ENCODE data around the gene KIFBP. TPM values are rescaled to one million over a fixed set of nuclear protein-coding genes. Genes with fewer than 3 reads are reported as not detected.

The KIFBP gene
- polyA plus RNA-seq, 1 of the 3 experiments (the other 2 are of a cell fraction): 16.9 TPM

GRCh38 chr10:69018613-69019012 is 30.0 kb downstream of the KIFBP start:
- 77% methylated on average over 3 of the region's 3 CpGs for WGBS (ENCODE audit: low lambda C conversion rate)
- no peak for DNase-seq
- CTCF ChIA-PET: interaction anchor here (0.8 to 2.0 kb wide), 3 partner anchors 11 to 780 kb away, joined by 3 to 5 read pairs (median 4); no protein-coding TSS in a partner anchor

More at GRCh38 chr10:69018613-69019012, 30.0 kb downstream of the KIFBP start:
- H3K9me2 ChIP-seq: no peaks in the 10 kb centered on the region
- H3K9me3 ChIP-seq: no peaks in the 10 kb centered on the region
- H3K4me1 ChIP-seq (ENCODE audit: control insufficient read depth in 1 of 2, insufficient read depth in 2 of 2, low read depth in 1 of 2, low read length in 1 of 2): no peaks in the 10 kb centered on the region
- no peaks in the 10 kb centered on the region for H4K20me1 ChIP-seq (ENCODE audit: insufficient read depth)
- H3K36me3 ChIP-seq (replicated peaks in 1 of 2; ENCODE audit: control insufficient read depth in 1 of 2, insufficient read depth in 2 of 2, low read length in 1 of 2): peaks cover 20% of the 10 kb centered on the region in 2 experiments
- no peak overlapping the region for H3K9ac ChIP-seq
- POLR2A ChIA-PET: no interaction called here
- H3K27me3 ChIP-seq (ENCODE audit: insufficient read depth): no peaks in the 10 kb centered on the region
- no peaks in the 10 kb centered on the region for H3K79me2 ChIP-seq (ENCODE audit: insufficient read depth)
- H3F3A ChIP-seq (replicated peaks; ENCODE audit: insufficient read depth): peaks cover 3% of the 10 kb centered on the region
- no peak overlapping the region for H2AFZ ChIP-seq (ENCODE audit: low read depth)
- no peak overlapping the region for H3K4me3 ChIP-seq (ENCODE audit: low read depth in 2 of 2, low read length in 1 of 2)
- H3K27ac ChIP-seq (ENCODE audit: low read depth in 2 of 2, low read length in 1 of 2): no peak overlapping the region
- H3K4me2 ChIP-seq: no peak overlapping the region
- TF ChIP-seq FOSL2 (IDR thresholded peaks at IDR 0.05; ENCODE audit: borderline replicate concordance, low read depth): no peak
- TF ChIP-seq RFX5 (IDR thresholded peaks at IDR 0.05; ENCODE audit: low read length): no peak
- no peak for TF ChIP-seq CTCF (IDR thresholded peaks at IDR 0.05)
- TF ChIP-seq RXRA (IDR thresholded peaks at IDR 0.05; ENCODE audit: borderline replicate concordance, low read depth): no peak
- no peak for TF ChIP-seq PBX3 (IDR thresholded peaks at IDR 0.05)
- TF ChIP-seq EP300 (IDR thresholded peaks at IDR 0.05; ENCODE audit: borderline replicate concordance in 1 of 2, low read depth in 1 of 2, low read length in 1 of 2): no peak
- TF ChIP-seq RAD21 (IDR thresholded peaks at IDR 0.05; ENCODE audit: low read length): no peak
- no peak for TF ChIP-seq YY1 (IDR thresholded peaks at IDR 0.05; ENCODE audit: low read depth)
- no peak for TF ChIP-seq ZBTB33 (IDR thresholded peaks at IDR 0.05; ENCODE audit: borderline replicate concordance, low read depth)
- TF ChIP-seq, protein P1, sequence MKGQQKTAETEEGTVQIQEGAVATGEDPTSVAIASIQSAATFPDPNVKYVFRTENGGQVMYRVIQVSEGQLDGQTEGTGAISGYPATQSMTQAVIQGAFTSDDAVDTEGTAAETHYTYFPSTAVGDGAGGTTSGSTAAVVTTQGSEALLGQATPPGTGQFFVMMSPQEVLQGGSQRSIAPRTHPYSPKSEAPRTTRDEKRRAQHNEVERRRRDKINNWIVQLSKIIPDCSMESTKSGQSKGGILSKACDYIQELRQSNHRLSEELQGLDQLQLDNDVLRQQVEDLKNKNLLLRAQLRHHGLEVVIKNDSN (IDR thresholded peaks at IDR 0.05; ENCODE audit: borderline replicate concordance, low read depth): no peak
- TF ChIP-seq GATA2 (CRISPR knock-in tag; IDR thresholded peaks at IDR 0.05): no peak
- no peak for TF ChIP-seq CHD2 (IDR thresholded peaks at IDR 0.05; ENCODE audit: low read length, partially characterized antibody)
- TF ChIP-seq NFIC (IDR thresholded peaks at IDR 0.05; ENCODE audit: borderline replicate concordance): no peak
- TF ChIP-seq RCOR1 (IDR thresholded peaks at IDR 0.05; ENCODE audit: low read length): no peak
- no peak for TF ChIP-seq JUND (IDR thresholded peaks at IDR 0.05)
